Measurements from ENCODE around the gene RNF157.
"Not testable (repeated sequence)": the region's sequence is repeated elsewhere in the genome, so short reads cannot be mapped to it uniquely, and the experiment has no call there.

RNF157 gene

DNA sequence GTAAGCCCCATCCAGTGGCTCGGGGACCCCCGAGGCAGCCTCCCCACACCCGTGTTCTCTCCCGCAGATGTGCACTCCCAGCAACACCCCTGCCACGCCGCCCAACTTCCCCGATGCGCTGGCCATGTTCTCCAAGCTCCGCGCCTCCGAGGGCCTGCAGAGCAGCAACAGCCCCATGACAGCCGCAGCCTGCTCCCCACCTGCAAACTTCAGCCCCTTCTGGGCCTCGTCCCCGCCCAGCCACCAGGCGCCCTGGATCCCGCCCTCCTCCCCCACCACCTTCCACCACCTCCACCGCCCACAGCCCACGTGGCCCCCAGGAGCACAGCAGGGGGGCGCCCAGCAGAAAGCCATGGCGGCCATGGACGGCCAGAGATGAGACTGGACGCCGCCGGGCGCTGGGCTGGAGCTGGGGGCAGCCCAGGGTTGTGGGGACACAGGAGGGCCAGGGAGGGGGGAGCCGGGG lies 29.9 kb upstream of the RNF157 start:
- DNase-seq (ENCODE audit: low spot score): no peak

GRCh38 chr17:76268991-76269981 lies 29.0 kb upstream of the RNF157 start:
- no peak for DNase-seq (ENCODE audit: low spot score)

GRCh38 chr17:76268015-76268749 lies 27.9 kb upstream of the RNF157 start:
- no peak for DNase-seq (ENCODE audit: low spot score)

GRCh38 chr17:76267581-76268001 lies 27.3 kb upstream of the RNF157 start:
- not testable (repeated sequence) for DNase-seq (ENCODE audit: low spot score)

GRCh38 chr17:76267051-76267576 lies 26.8 kb upstream of the RNF157 start:
- no peak for DNase-seq (ENCODE audit: low spot score)

GRCh38 chr17:76266244-76266938 lies 26.1 kb upstream of the RNF157 start:
- DNase-seq (ENCODE audit: low spot score): peak; percentile 47

DNA sequence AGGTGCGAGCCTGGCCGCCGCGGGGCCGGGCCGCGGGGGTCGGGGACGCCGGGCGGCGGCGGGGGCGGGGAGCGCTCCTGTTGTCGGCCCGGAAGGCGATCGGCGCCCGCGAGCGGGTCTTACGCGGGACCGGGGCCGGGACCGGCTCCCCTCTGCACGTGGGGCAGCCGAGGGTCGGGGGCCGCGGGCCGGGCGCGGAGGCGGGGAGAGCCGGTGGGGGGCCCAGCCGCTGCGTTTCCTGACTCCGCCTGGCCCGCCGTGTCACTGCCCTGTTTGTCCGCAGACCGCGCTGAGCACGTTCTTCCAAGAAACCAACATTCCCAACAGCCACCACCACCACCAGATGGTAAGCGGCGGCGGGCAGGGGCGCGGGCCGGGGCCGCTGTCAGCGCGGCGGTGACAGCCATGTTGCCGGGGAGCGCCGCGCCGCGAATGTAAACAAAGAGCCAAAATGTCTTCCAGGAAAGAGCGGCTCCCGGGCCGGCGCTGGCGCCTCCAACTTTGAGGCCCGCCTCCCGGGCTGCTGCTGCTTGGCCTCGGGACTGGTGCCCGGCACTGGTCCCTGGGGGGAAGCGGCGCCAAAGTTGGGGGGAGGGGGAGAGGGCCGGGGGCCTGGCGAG lies 25.4 kb upstream of the RNF157 start:
- peak; percentile 51 for DNase-seq (ENCODE audit: low spot score)

DNA sequence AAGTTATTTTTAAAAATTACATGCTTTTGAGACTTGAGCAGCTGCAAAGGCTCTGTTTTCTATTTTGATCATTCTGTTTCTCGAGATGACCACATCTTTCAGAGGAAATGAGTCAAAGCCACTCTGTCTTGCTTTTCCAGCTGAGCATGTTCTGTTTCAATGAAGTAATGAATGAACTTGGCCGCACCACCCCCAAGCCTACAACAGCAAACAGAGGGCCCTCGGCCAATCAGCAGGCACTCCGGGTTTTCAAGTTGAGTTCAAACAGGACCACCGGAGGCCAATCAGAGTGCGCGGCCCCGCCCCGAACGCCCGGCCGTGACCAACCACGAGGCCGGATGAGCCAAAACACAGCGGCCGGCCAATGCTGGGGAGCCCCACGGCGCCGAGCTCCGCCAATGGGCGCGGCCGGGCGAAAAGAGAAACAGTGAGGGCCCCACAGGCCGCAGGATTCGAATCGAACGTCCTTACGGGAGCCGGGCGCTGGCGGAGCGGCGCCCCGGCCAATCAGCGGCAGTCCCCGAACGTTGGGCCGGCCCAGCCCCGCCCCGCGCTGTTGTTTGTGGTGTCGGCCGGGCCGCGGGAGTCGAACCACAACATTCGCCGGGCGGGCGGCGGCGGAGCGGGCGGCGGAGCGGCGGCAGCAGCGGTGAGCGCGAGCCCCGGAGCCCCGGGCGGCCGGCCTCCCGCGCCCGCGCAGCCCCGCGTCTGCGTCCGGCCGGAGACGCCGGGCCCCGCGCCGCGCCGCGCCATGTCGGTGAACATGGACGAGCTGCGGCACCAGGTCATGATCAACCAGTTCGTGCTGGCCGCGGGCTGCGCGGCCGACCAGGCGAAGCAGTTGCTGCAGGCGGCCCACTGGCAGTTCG lies 24.7 kb upstream of the RNF157 start, which contains the start of gene UBALD2:
UBALD2 (plus strand) TSS at position 594 of the 869 bp plus-strand sequence; CDS start at position 752, 158 bp downstream.
- DNase-seq (ENCODE audit: low spot score): peak; percentile 97

DNA sequence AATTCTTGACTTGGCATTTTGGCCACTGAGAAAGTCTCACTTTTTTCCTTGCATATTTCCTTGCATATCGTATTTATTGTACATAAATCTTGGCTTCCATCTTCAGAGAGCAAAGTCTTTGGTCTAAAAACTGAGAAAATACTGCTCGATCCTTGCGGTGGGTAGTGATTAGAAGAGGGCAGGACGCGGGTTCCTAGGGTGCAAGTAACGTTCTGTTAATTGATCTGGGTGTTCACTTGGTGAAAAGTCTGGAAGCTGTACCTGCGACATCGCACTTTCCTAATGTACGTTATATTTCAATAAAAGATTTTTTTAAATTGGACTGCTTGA lies 24.1 kb upstream of the RNF157 start:
- DNase-seq (ENCODE audit: low spot score): no peak

GRCh38 chr17:76263896-76264295 lies 23.6 kb upstream of the RNF157 start:
- no peak for DNase-seq (ENCODE audit: low spot score)

- DNase-seq (ENCODE audit: low spot score): no peak
These were observed 22.5 kb upstream of the RNF157 start for GRCh38 chr17:76262732-76263344.

- DNase-seq (ENCODE audit: low spot score): no peak
These were observed 21.3 kb upstream of the RNF157 start for GRCh38 chr17:76261421-76262215.

DNA sequence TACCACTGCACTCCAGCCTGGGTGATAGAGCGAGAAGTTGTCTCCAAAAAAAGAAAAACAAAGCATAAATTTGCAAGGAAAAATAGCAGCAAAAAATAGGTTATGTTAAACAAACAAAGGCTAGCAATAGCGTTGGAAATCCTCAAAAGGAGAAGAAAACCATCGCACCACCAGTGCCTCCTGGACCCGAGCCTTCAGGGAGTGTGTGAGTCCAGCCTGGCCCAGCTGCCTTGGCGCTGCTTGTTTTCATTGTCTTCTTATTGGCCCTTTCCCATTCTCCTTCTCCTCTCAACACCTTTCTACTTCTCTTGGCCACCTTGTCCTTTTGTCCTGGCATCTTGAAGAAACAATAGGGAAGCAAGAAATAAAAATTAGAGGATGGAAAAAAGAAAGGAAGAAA lies 20.4 kb upstream of the RNF157 start:
- DNase-seq (ENCODE audit: low spot score): no peak

GRCh38 chr17:76260220-76260619 lies 19.9 kb upstream of the RNF157 start:
- no peak for DNase-seq (ENCODE audit: low spot score)

- DNase-seq (ENCODE audit: low spot score): not testable (repeated sequence)
These were observed 16.2 kb upstream of the RNF157 start for GRCh38 chr17:76256430-76257050.

DNA sequence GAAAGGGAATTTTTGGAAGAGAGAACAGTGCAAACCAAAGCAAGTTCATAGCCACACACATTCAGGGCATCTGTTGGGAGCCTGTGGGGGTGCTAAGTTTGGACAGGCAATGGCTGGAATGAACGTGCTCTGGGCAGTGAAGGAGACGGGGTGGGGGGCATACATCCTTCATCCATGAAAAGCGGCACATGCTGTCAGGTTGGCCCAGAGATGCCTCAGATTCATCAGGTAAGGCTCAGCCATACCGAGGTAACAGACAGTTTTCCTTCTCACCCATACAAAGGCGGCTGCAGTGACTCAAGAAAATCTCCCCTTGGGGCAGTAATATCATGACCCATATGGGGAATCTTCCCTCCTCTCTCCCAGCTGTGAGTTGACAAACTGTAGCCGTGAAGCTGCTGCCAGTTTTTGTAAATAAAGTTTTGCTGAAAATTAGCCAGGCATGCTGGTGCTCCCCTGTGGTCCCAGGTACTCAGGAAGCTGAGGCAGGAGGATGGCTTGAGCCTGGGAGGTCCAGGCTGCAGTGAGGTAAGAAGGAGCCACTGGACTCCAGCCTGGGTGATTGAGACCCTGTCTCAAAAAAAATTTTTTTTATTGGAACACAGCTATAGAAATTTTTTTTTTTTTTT lies 15.6 kb upstream of the RNF157 start:
- no peak for DNase-seq (ENCODE audit: low spot score)

GRCh38 chr17:76254275-76254674 lies 14.0 kb upstream of the RNF157 start:
- DNase-seq (ENCODE audit: low spot score): no peak

- DNase-seq (ENCODE audit: low spot score): no peak
These were observed 13.5 kb upstream of the RNF157 start for GRCh38 chr17:76253841-76254240.
